ENCODE measurements around the gene TMPRSS4.

DNA sequence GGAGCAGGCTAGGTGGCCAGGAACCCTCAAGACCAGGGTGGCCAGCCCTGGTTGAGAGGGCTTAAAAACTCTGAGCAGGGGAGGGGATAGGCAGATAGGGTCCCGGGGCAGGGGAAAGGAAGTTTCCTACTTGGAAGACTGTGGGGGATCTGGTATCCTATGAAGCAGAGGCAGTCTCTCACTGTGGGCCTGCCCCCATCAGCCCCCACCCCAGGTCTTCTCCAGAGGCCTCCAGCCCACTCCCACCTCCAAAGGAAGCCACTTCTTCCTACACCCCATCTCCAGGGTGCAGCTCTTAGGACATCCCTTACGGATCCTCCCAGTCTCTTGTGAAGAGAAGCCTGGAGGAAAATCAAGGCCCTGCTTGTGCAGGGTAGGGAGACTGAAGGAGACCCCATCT, 59.5 kb downstream of the TMPRSS4 start:
- TF ChIP-seq, protein P1, sequence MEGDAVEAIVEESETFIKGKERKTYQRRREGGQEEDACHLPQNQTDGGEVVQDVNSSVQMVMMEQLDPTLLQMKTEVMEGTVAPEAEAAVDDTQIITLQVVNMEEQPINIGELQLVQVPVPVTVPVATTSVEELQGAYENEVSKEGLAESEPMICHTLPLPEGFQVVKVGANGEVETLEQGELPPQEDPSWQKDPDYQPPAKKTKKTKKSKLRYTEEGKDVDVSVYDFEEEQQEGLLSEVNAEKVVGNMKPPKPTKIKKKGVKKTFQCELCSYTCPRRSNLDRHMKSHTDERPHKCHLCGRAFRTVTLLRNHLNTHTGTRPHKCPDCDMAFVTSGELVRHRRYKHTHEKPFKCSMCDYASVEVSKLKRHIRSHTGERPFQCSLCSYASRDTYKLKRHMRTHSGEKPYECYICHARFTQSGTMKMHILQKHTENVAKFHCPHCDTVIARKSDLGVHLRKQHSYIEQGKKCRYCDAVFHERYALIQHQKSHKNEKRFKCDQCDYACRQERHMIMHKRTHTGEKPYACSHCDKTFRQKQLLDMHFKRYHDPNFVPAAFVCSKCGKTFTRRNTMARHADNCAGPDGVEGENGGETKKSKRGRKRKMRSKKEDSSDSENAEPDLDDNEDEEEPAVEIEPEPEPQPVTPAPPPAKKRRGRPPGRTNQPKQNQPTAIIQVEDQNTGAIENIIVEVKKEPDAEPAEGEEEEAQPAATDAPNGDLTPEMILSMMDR (IDR thresholded peaks at IDR 0.05) = no peak
- TF ChIP-seq EZH2 (IDR thresholded peaks at IDR 0.05; ENCODE audit: borderline replicate concordance, insufficient read depth, low read depth, low read length, poor library complexity, severe bottlenecking) = no peak

All from B cell (primary cell).